Fibroblast of the aortic adventitia (primary cell): ENCODE measurements around the gene PRDM5. TPM values are rescaled to one million over a fixed set of nuclear protein-coding genes. Genes with fewer than 3 reads are reported as not detected.
A peak's percentile ranks its signal among the peaks of the same experiment; 100 is the strongest.

Experiments
- DNase-seq: peaks from one replicate; pipeline ENCODE4 v3.0.0-alpha.2; 2010; ENCODE audit warnings: low read depth
- H3K4me3 ChIP-seq: 2 replicates; pipeline ENCODE4 v1.5.1; 2011; ENCODE audit warnings: low read depth, mild to moderate bottlenecking, control low read depth, low read length, moderate library complexity
- CTCF ChIP-seq: IDR thresholded peaks from 2 replicates; pipeline ENCODE4 v1.5.1; 2011; ENCODE audit warnings: mild to moderate bottlenecking, low read length, control low read depth, inconsistent platforms; ENCODE audit not compliant: insufficient read depth
- total RNA-seq: library from RNA; depleted of rRNA; stranded (reverse); fragments of >200 nt; gene quantifications from 2 replicates; pipeline ENCODE4 v1.2.3, GENCODE V29; 2012; ENCODE audit warnings: low replicate concordance

The PRDM5 gene
- total RNA-seq, 1 donor, result 25.8 TPM

GRCh38 chr4:120842031-120842430 lies 80.5 kb downstream of the PRDM5 start:
- H3K4me3 ChIP-seq, result no peak overlapping the region
- peak; percentile 64 for DNase-seq
- no peak for TF ChIP-seq CTCF

GRCh38 chr4:120841580-120841979 lies 80.9 kb downstream of the PRDM5 start:
- peak; percentile 28 for DNase-seq
- no peak overlapping the region for H3K4me3 ChIP-seq
- TF ChIP-seq CTCF, result no peak

GRCh38 chr4:120839974-120840751 lies 82.4 kb downstream of the PRDM5 start:
- no peak overlapping the region for H3K4me3 ChIP-seq
- no peak for TF ChIP-seq CTCF
- DNase-seq, result no peak

- DNase-seq, result no peak
- H3K4me3 ChIP-seq, result no peak overlapping the region
- no peak for TF ChIP-seq CTCF
Observed at GRCh38 chr4:120839334-120839973, 83.1 kb downstream of the PRDM5 start.

GRCh38 chr4:120838784-120839183 lies 83.7 kb downstream of the PRDM5 start:
- no peak for TF ChIP-seq CTCF
- DNase-seq, result no peak
- H3K4me3 ChIP-seq, result no peak overlapping the region

- TF ChIP-seq CTCF, result no peak
- H3K4me3 ChIP-seq, result no peak overlapping the region
- DNase-seq, result no peak
Observed at GRCh38 chr4:120837656-120838055, 84.9 kb downstream of the PRDM5 start.
